ENCODE results near the gene AKAIN1.
A peak's percentile ranks its signal among the peaks of the same experiment; 100 is the strongest.

The AKAIN1 gene

DNA sequence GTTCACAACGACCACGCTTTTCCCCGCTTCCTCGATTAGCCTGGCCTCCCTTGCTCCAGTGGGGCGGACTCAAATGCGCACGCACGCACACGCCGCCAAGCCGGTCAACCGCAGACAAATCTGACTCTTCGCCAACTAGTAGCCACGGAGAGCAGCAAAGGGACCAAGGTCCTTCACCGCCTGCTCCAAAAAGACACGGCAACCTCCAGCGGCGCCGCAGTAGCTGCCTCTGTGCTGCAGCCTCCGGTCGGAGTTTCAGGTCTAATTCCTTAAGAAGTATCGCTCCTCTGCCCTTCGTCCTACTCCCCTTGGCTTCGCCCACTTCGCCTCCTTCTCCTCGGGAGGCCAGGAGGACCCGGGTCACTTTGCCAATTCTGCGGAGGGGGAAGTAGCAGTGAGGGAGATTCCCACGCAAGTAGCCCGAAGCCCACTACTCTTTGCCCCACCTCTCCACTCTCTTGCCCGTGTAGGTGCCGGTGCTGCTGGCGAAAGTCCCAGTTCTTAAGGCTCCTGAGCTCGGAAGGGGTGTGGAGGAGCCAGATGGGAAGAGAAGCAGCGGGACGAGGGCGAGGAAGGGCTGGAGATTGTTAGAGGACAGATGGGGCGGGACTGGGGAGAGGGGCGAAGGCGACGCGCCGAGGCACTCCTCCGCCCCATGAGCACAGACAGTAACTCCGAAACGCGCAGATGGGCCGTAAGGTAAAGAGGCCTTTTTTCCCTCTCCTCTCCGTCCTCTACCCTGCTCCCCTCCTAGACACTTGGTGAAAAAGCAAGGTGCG is 615 bp downstream of the AKAIN1 start:
- H3K36me3 ChIP-seq (ENCODE audit: insufficient read depth, low read length): no peaks in the 10 kb centered on the region
- H3K4me3 ChIP-seq (ENCODE audit: low read length): peak overlapping the region; percentile 79
- no peaks in the 10 kb centered on the region for H3K9me3 ChIP-seq (ENCODE audit: insufficient read depth, low read depth, low read length)
- 1% methylated on average over 48 of the region's 50 CpGs for WGBS
- no peak overlapping the region for H3K27ac ChIP-seq (ENCODE audit: low read depth, low read length)
- H3K4me1 ChIP-seq (ENCODE audit: insufficient read depth, low read length): 0 out of 2 replicates have a peak, but pooled peaks cover 2% of the 10 kb centered on the region
- H3K9ac ChIP-seq (ENCODE audit: low read depth, low read length): peak overlapping the region; percentile 7; the same call in 1 of the 2 replicates
- peaks cover 88% of the 10 kb centered on the region for H3K27me3 ChIP-seq (ENCODE audit: insufficient read depth, low read length)

DNA sequence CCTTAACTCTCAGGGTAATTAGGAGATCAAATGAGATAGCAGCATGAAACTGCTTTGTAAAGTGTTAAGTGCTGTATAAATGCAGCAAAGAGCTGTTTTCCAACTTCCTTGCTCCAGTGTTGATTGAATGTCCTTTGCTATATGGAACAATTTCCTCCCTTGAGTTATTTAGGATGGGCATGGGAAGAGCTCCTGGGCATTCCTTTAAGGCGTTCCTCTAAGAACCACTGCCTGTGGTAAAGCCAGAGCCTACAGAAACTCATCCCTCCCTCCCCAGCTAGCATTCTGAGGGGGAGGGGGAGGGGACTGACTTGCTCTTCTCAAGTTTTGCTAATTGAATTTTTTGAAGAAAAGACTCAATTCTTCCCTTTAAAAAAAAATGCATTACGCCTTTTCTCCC is 1.4 kb downstream of the AKAIN1 start:
- Histone ChIP-seq H3K27ac (ENCODE audit: low read depth, low read length) (no peak overlapping the region), H3K9me3 (ENCODE audit: insufficient read depth, low read depth, low read length) (no peaks in the 10 kb centered on the region), H3K27me3 (ENCODE audit: insufficient read depth, low read length) (peaks cover 80% of the 10 kb centered on the region), H3K4me3 (ENCODE audit: low read length) (peak overlapping the region; percentile 79), H3K9ac (ENCODE audit: low read depth, low read length) (no peak overlapping the region), H3K4me1 (ENCODE audit: insufficient read depth, low read length) (0 out of 2 replicates have a peak, but pooled peaks cover 2% of the 10 kb centered on the region), H3K36me3 (ENCODE audit: insufficient read depth, low read length) (no peaks in the 10 kb centered on the region)
- 56% methylated on average over 1 of the region's 2 CpGs for WGBS

DNA sequence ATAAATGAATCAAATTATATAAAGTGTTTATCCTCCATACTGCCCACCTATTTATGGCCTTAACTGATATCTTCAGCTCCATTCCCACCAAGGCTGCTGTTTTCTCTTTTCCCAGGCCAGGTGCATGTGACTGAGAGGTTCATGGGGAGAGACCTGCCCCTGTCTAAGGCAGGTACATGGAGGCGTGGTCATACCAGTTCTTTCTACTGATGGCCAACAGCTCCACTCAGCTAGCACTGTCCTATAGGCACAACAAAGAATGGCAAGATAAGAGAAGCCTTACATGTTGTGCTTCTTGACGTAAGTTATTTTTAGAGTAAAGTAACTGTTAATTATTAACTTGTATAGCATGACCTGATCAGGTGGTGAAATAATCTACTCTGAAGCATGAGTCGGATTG is 16.8 kb downstream of the AKAIN1 start:
- Histone ChIP-seq H3K27ac (ENCODE audit: low read depth, low read length) (no peak overlapping the region), H3K4me1 (ENCODE audit: insufficient read depth, low read length) (no peaks in the 10 kb centered on the region), H3K9me3 (ENCODE audit: insufficient read depth, low read depth, low read length) (no peaks in the 10 kb centered on the region), H3K27me3 (ENCODE audit: insufficient read depth, low read length) (no peaks in the 10 kb centered on the region), H3K36me3 (ENCODE audit: insufficient read depth, low read length) (no peaks in the 10 kb centered on the region), H3K4me3 (ENCODE audit: low read length) (no peak overlapping the region), H3K9ac (ENCODE audit: low read depth, low read length) (no peak overlapping the region)
- WGBS: 82% methylated on average over 2 of the region's 3 CpGs

DNA sequence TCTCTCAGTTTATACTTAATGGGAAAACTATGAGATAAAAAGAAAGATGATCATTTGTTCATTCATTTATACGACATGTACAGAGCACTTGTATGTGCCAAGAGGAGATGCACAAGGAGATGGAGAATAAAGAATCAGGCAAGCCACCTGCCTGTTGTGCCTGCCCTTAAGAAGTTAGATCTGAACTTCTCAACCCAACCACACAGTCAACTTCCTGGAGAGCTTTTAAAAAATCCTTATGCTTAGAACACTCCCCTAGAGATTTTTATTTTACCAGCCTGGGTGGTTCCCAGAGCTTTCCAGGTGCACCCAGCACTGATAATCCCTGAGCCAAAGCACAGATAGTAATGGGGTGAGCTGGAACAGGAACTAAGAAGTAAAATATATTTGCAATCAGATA is 18.5 kb downstream of the AKAIN1 start:
- H3K4me1 ChIP-seq (ENCODE audit: insufficient read depth, low read length): no peaks in the 10 kb centered on the region
- WGBS: 100% methylated on average over 1 of the region's 1 CpG
- no peaks in the 10 kb centered on the region for H3K9me3 ChIP-seq (ENCODE audit: insufficient read depth, low read depth, low read length)
- H3K36me3 ChIP-seq (ENCODE audit: insufficient read depth, low read length): no peaks in the 10 kb centered on the region
- no peak overlapping the region for H3K4me3 ChIP-seq (ENCODE audit: low read length)
- no peak overlapping the region for H3K9ac ChIP-seq (ENCODE audit: low read depth, low read length)
- no peaks in the 10 kb centered on the region for H3K27me3 ChIP-seq (ENCODE audit: insufficient read depth, low read length)
- no peak overlapping the region for H3K27ac ChIP-seq (ENCODE audit: low read depth, low read length)

DNA sequence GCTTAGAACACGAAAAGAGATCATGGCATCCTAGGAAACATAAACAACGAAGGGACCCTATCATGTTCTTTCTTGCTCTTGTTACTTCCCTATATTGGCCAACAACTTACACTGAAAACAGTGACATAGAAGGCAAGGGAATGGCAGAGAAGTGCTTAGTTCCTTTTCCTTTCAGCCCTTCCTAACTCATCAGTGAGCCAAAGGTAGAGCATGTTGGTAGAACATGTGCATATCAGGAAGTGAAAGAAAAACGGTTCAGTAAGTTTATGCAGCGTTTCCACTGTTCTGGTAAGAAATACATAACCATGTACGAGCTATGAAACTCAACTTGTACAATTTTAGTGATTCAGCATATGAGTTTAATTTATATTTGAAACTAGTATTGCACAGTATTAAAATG is 21.7 kb downstream of the AKAIN1 start:
- WGBS: 91% methylated on average over 5 of the region's 5 CpGs
- no peaks in the 10 kb centered on the region for H3K27me3 ChIP-seq (ENCODE audit: insufficient read depth, low read length)
- H3K4me3 ChIP-seq (ENCODE audit: low read length): no peak overlapping the region
- no peaks in the 10 kb centered on the region for H3K9me3 ChIP-seq (ENCODE audit: insufficient read depth, low read depth, low read length)
- H3K9ac ChIP-seq (ENCODE audit: low read depth, low read length): no peak overlapping the region
- H3K36me3 ChIP-seq (ENCODE audit: insufficient read depth, low read length): no peaks in the 10 kb centered on the region
- no peaks in the 10 kb centered on the region for H3K4me1 ChIP-seq (ENCODE audit: insufficient read depth, low read length)
- no peak overlapping the region for H3K27ac ChIP-seq (ENCODE audit: low read depth, low read length)

DNA sequence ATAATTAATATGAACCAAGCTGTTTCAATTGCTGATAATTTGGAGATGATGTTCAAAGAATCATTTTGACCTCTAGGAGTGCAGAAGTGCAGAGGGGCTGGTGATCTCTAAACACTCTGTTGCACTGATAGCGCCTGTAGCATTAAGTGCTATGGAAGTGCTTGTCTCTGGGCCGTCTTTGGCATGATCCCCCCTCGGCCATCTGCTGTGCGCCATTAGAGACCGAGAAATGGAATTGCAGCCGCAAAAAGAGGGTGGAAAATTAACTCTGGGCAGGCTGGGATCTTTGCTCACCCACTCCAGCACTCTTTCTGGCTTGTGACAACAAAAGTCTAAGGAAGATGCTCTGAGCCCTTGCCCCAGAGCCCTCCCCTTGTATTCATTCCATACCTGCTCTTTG is 23.4 kb downstream of the AKAIN1 start:
- H3K27me3 ChIP-seq (ENCODE audit: insufficient read depth, low read length): no peaks in the 10 kb centered on the region
- no peaks in the 10 kb centered on the region for H3K36me3 ChIP-seq (ENCODE audit: insufficient read depth, low read length)
- H3K9ac ChIP-seq (ENCODE audit: low read depth, low read length): no peak overlapping the region
- 95% methylated on average over 6 of the region's 6 CpGs for WGBS
- H3K27ac ChIP-seq (ENCODE audit: low read depth, low read length): no peak overlapping the region
- H3K9me3 ChIP-seq (ENCODE audit: insufficient read depth, low read depth, low read length): no peaks in the 10 kb centered on the region
- no peak overlapping the region for H3K4me3 ChIP-seq (ENCODE audit: low read length)
- no peaks in the 10 kb centered on the region for H3K4me1 ChIP-seq (ENCODE audit: insufficient read depth, low read length)

DNA sequence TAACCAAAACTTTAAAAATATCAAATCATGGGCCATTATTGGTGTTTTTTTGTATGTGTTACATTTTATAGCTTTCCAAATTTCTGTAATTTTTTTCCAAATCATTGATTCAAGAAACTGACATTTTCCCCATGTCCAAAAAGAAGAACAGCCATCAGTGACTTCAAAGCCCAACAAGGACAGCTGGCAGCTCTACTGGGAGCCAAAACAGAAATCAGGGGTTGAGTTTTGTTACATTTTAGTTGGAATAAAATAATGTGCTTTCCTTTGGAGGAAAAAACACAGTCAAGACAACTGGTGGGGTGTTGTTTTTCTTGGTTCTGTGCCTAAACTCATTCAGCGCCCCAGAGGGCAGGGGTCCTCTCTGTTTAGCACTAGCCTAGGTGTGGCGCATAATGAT is 23.8 kb downstream of the AKAIN1 start:
- H3K9me3 ChIP-seq (ENCODE audit: insufficient read depth, low read depth, low read length): no peaks in the 10 kb centered on the region
- no peaks in the 10 kb centered on the region for H3K27me3 ChIP-seq (ENCODE audit: insufficient read depth, low read length)
- H3K4me3 ChIP-seq (ENCODE audit: low read length): no peak overlapping the region
- no peak overlapping the region for H3K9ac ChIP-seq (ENCODE audit: low read depth, low read length)
- no peak overlapping the region for H3K27ac ChIP-seq (ENCODE audit: low read depth, low read length)
- WGBS: 95% methylated on average over 2 of the region's 2 CpGs
- no peaks in the 10 kb centered on the region for H3K4me1 ChIP-seq (ENCODE audit: insufficient read depth, low read length)
- H3K36me3 ChIP-seq (ENCODE audit: insufficient read depth, low read length): no peaks in the 10 kb centered on the region

DNA sequence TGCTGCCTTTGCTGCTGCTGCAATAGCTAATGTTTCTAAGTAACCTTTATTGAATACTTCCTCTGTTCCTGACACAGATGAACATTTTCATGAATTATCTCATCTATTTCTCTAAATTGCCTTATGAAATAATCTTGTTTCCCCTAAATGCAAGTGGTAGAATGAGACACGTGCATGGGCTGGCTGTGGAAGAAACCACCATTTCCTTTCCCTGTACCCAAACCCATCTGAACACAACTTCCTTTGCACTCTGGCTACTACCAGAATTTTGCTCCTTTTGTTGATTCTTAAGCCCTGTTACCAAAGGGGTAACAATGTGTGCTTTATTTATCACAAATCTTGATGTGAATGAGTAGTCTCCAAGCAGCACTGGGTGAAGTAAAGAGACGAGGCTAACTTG is 29.2 kb downstream of the AKAIN1 start:
- no peak overlapping the region for H3K27ac ChIP-seq (ENCODE audit: low read depth, low read length)
- no peaks in the 10 kb centered on the region for H3K27me3 ChIP-seq (ENCODE audit: insufficient read depth, low read length)
- 83% methylated on average over 2 of the region's 2 CpGs for WGBS

DNA sequence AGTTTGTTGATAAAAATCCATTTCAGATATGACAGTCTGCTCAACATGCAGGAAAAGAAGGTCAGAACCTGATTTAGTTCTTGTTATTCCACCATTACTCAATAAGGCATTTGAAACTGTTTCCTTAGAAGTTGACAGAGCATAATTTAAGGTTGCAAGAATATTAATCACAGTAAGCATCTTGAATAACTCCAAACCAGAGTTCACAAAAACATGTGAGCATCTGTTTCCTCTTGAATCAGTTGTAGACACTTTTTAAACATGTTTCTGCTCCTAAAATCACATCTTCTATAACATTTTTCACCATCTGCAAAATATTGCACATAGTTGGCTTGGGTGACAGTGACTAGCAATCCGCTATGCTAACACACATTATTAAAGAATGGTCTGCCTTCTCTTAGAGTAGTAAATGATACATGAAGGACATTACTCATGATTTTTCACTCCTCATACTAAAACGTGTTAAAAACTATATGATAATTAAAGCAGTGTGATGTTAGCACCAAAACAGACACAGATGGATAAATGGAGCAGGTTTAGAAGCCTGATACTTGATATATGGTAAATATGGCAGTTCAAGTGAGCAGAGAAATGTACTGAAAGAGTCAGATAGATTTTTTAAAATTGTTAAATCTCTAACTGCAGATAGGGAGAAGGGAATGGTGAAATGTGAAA is 30.3 kb downstream of the AKAIN1 start:
- H3K27ac ChIP-seq (ENCODE audit: low read depth, low read length): no peak overlapping the region
- 84% methylated on average over 2 of the region's 2 CpGs for WGBS
- H3K9me3 ChIP-seq (ENCODE audit: insufficient read depth, low read depth, low read length): no peaks in the 10 kb centered on the region
- 0 out of 2 replicates have a peak, but pooled peaks cover 3% of the 10 kb centered on the region for H3K4me1 ChIP-seq (ENCODE audit: insufficient read depth, low read length)
- H3K27me3 ChIP-seq (ENCODE audit: insufficient read depth, low read length): no peaks in the 10 kb centered on the region
- H3K36me3 ChIP-seq (ENCODE audit: insufficient read depth, low read length): no peaks in the 10 kb centered on the region
- no peak overlapping the region for H3K9ac ChIP-seq (ENCODE audit: low read depth, low read length)
- no peak overlapping the region for H3K4me3 ChIP-seq (ENCODE audit: low read length)

More for the DNA sequence above, 29.2 kb downstream of the AKAIN1 start:
- no peak overlapping the region for H3K4me3 ChIP-seq (ENCODE audit: low read length)
- H3K4me1 ChIP-seq (ENCODE audit: insufficient read depth, low read length): 0 out of 2 replicates have a peak, but pooled peaks cover under 1% of the 10 kb centered on the region
- no peak overlapping the region for H3K9ac ChIP-seq (ENCODE audit: low read depth, low read length)
- H3K36me3 ChIP-seq (ENCODE audit: insufficient read depth, low read length): no peaks in the 10 kb centered on the region
- H3K9me3 ChIP-seq (ENCODE audit: insufficient read depth, low read depth, low read length): no peaks in the 10 kb centered on the region

DNA sequence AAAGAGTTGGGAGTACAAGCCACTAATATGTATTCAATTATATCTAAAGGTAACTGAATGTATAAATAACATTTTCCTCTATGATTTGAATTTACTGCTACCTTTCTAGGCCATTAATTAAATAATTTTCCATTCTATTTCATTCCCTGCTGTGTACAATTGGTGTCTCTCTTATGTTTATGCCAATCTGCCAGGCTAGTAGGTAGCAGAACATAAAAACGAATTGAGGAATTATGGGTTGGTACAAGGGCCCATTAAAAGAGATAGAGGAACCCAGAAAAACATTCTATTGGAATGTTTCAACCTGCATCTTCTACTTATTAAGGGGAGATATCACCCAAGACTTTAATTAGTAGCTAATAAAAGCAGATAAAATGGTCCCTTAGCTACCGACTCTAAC is 32.2 kb downstream of the AKAIN1 start:
- Histone ChIP-seq H3K27me3 (ENCODE audit: insufficient read depth, low read length) (no peaks in the 10 kb centered on the region), H3K27ac (ENCODE audit: low read depth, low read length) (no peak overlapping the region), H3K4me3 (ENCODE audit: low read length) (no peak overlapping the region), H3K36me3 (ENCODE audit: insufficient read depth, low read length) (no peaks in the 10 kb centered on the region), H3K4me1 (ENCODE audit: insufficient read depth, low read length) (0 out of 2 replicates have a peak, but pooled peaks cover 3% of the 10 kb centered on the region), H3K9me3 (ENCODE audit: insufficient read depth, low read depth, low read length) (no peaks in the 10 kb centered on the region), H3K9ac (ENCODE audit: low read depth, low read length) (no peak overlapping the region)
- WGBS: 71% methylated on average over 1 of the region's 2 CpGs

DNA sequence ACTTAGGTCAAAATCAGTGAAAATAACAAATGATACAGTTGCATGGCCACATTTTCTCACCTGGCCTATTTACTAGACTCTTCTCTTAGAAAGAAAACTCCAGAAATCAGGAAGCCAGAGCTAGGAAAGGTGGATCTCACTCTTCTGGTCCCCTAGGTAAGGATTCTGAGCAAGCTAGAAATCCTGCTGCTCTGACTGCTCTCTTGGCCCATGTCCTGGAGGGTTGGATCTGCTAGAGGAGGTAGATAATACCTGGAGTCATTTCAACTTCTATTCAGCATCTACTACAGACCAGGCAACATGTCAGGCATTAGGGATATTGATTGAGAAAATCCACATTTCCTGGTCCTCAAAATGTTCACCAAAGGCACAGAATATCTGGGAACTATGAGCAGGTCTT is 34.9 kb downstream of the AKAIN1 start:
- Histone ChIP-seq H3K27ac (ENCODE audit: low read depth, low read length) (no peak overlapping the region), H3K4me1 (ENCODE audit: insufficient read depth, low read length) (0 out of 2 replicates have a peak, but pooled peaks cover 3% of the 10 kb centered on the region), H3K27me3 (ENCODE audit: insufficient read depth, low read length) (no peaks in the 10 kb centered on the region), H3K4me3 (ENCODE audit: low read length) (no peak overlapping the region), H3K9me3 (ENCODE audit: insufficient read depth, low read depth, low read length) (no peaks in the 10 kb centered on the region), H3K36me3 (ENCODE audit: insufficient read depth, low read length) (no peaks in the 10 kb centered on the region), H3K9ac (ENCODE audit: low read depth, low read length) (no peak overlapping the region)
